ENCODE measurements around the gene SNX5. TPM values are rescaled to one million over a fixed set of nuclear protein-coding genes. Genes with fewer than 3 reads are reported as not detected.

The SNX5 gene
- total and polyA plus RNA-seq, 9 of the 15 experiments (the other 6 are each of a cell fraction or from before 2014, with no cell fraction given), result 53.5 to 276 (median 160) TPM

GRCh38 chr20:17969278-17969883 is 787 bp upstream of the SNX5 start:
- peaks cover 0 to 15% of the 10 kb centered on the region in 2 experiments; a peak in 3 of 5 replicates for H3K4me1 ChIP-seq (replicated peaks in 1 of 2; ENCODE audit: control insufficient read depth in 2 of 2, insufficient read depth in 2 of 2, low read length in 2 of 2)
- intact Hi-C loops (cut with micrococcal nuclease), result no loop called here
- H3K4me2 ChIP-seq (ENCODE audit: insufficient read depth, low read length), result peak overlapping the region; percentile 96
- POLR2A ChIA-PET, result interaction anchor here (0.5 to 5.8 kb wide), 7 partner anchors 8 to 412 kb away, joined by 3 to 42 read pairs (median 3); partner anchors contain the start of gene RRBP1
- no TSS peak for BruUV-seq (replicated peaks)
- no peak for FAIRE-seq
- H3K9me1 ChIP-seq (ENCODE audit: control insufficient read depth, insufficient read depth, low read length), result no peaks in the 10 kb centered on the region
- CTCF ChIA-PET (ENCODE audit: low intra/inter-chr PET ratio), result no interaction called here
- peak in 3 of 4 experiments; percentile 23 to 59 (median 26) for DNase-seq (ENCODE audit: extremely low read depth in 1 of 4, low spot score in 3 of 4)
- peaks cover 98% of the 10 kb centered on the region for H3K79me2 ChIP-seq (ENCODE audit: control insufficient read depth, insufficient read depth, low read length)
- H3K27ac ChIP-seq (ENCODE audit: extremely low read depth, low read depth, low read length), result peak overlapping the region; percentile 100
- peak; percentile 22 for ATAC-seq
- H3K9me3 ChIP-seq (replicated peaks; ENCODE audit: control insufficient read depth, insufficient read depth, low read depth, low read length), result no peaks in the 10 kb centered on the region
- peak overlapping the region; percentile 97 to 98 for H3K9ac ChIP-seq (ENCODE audit: insufficient read depth in 1 of 2, low read depth in 2 of 2, low read length in 2 of 2)
- H3K4me3 ChIP-seq, result peak overlapping the region; percentile 90
- H3K27me3 ChIP-seq (ENCODE audit: control insufficient read depth in 2 of 2, insufficient read depth in 2 of 2, low read length in 2 of 2), result no peaks in the 10 kb centered on the region
- in situ Hi-C loops (cut with MboI), result no loop called here
- peak overlapping the region; percentile 88 for H2AFZ ChIP-seq (ENCODE audit: low read depth, low read length)
- H4K20me1 ChIP-seq (replicated peaks; ENCODE audit: control insufficient read depth, insufficient read depth, low read length), result peaks cover 9% of the 10 kb centered on the region; the same call in 1 of the 2 replicates
- peaks cover 57% of the 10 kb centered on the region for H3K36me3 ChIP-seq (ENCODE audit: control insufficient read depth, insufficient read depth, low read length)
- under 1% methylated on average over 24 of the region's 28 CpGs for WGBS (ENCODE audit: insufficient coverage, low coverage, missing lambda C conversion rate)
- no peak for TF ChIP-seq GABPB2 (CRISPR knock-in tag; conservative IDR thresholded peaks at IDR 0.05)
- peak; percentile 34 for TF ChIP-seq CHD1 (IDR thresholded peaks at IDR 0.05; ENCODE audit: low read length)
- TF ChIP-seq MLLT1 (IDR thresholded peaks at IDR 0.05), result 0 out of 4 replicates have a peak, but pooled peaks of 1 of the 2 experiments have one; percentile 54
- TF ChIP-seq RBBP5 (IDR thresholded peaks at IDR 0.05; ENCODE audit: borderline replicate concordance, insufficient read depth, low read length, poor library complexity, severe bottlenecking), result peak; percentile 19
- TF ChIP-seq HDAC1 (IDR thresholded peaks at IDR 0.05), result peak in 1 of 2 experiments; percentile 13; a peak in 1 of 4 replicates
- TF ChIP-seq CBFB (CRISPR knock-in tag; IDR thresholded peaks at IDR 0.05), result peak; percentile 1; the same call in 1 of the 2 replicates
- TF ChIP-seq SUPT5H (IDR thresholded peaks at IDR 0.05), result 0 out of 2 replicates have a peak, but pooled peaks have one; percentile 5
- no peak for TF ChIP-seq SMAD2 (IDR thresholded peaks at IDR 0.05; ENCODE audit: low read depth, low read length)
- TF ChIP-seq NFRKB (IDR thresholded peaks at IDR 0.05; ENCODE audit: low read depth), result 0 out of 2 replicates have a peak, but pooled peaks have one; percentile 21
- no peak for TF ChIP-seq NFATC3 (IDR thresholded peaks at IDR 0.05)
- 0 out of 2 replicates have a peak, but pooled peaks have one; percentile 48 for TF ChIP-seq AFF4 (CRISPR knock-in tag; IDR thresholded peaks at IDR 0.05)
- TF ChIP-seq TAF9B (IDR thresholded peaks at IDR 0.05; ENCODE audit: partially characterized antibody), result peak; percentile 29
- TF ChIP-seq YY1 (IDR thresholded peaks at IDR 0.05; ENCODE audit: borderline replicate concordance in 1 of 3, control insufficient read depth in 1 of 3, extremely low read depth in 1 of 3, insufficient read depth in 3 of 3, insufficient read length in 1 of 3, insufficient replicate concordance in 2 of 3, low read depth in 1 of 3, low read length in 2 of 3), result peak; percentile 42 to 89 (median 64)
- TF ChIP-seq RB1 (IDR thresholded peaks at IDR 0.05; ENCODE audit: low read depth), result no peak
- peak; percentile 66 for TF ChIP-seq SAP30 (IDR thresholded peaks at IDR 0.05; ENCODE audit: borderline replicate concordance, insufficient read depth, low read depth, low read length, poor library complexity, severe bottlenecking)
- TF ChIP-seq TAF7 (tag; IDR thresholded peaks at IDR 0.05), result 0 out of 2 replicates have a peak, but pooled peaks have one; percentile 53

Measured in K562 (cell line).